ENCODE measurements around the gene LEO1.

Gene LEO1

DNA sequence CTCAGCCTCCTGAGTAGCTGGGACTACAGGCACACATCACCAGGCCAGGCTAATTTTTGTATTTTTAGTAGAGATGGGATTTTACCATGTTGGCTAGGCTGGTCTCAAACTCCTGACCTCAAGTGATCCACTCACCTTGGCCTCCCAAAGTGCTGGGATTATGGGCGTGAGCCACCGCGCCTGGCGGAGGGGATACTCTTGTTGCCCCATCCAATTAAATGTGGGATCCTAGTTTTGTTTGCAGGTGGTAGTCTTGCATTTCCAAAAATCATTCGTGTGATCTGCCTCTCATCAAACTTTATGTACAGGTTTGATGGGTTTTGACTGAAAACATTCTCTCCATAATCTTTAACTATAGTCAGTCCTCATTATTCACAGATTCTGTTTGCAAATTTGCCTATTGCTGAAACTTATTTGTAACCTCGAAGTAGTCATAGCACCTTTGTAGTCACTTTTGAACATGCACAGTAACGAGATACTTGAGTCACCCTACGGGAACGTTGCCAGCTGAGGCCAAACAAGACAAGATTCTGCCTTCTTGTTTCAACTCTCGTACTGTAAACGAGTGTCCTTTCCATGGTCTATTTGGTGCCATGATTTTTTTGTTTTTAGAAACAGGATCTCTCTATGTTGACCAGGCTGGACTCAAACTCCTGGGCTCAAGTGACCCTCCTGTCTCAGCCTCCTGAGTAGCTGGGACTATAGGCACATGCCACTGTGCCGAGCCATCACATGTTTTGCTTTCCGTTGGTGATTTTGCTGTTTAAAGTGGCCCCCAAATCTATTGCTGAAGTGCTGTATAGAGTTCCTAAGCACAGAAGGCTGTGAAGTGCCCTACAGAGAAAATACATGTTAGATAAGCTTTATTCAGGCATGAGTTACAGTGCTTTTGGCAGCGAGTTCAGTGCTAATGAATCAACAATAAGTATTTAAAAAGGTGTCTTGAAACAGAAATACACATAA, 39.3 kb upstream of the LEO1 start:
- TF ChIP-seq, protein P1, sequence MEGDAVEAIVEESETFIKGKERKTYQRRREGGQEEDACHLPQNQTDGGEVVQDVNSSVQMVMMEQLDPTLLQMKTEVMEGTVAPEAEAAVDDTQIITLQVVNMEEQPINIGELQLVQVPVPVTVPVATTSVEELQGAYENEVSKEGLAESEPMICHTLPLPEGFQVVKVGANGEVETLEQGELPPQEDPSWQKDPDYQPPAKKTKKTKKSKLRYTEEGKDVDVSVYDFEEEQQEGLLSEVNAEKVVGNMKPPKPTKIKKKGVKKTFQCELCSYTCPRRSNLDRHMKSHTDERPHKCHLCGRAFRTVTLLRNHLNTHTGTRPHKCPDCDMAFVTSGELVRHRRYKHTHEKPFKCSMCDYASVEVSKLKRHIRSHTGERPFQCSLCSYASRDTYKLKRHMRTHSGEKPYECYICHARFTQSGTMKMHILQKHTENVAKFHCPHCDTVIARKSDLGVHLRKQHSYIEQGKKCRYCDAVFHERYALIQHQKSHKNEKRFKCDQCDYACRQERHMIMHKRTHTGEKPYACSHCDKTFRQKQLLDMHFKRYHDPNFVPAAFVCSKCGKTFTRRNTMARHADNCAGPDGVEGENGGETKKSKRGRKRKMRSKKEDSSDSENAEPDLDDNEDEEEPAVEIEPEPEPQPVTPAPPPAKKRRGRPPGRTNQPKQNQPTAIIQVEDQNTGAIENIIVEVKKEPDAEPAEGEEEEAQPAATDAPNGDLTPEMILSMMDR (conservative IDR thresholded peaks at IDR 0.05; ENCODE audit: control insufficient read depth, insufficient read depth, low read depth, low read length), result no peak
- no peak overlapping the region for H3K4me3 ChIP-seq (ENCODE audit: control insufficient read depth, low read depth, low read length)
- DNase-seq (ENCODE audit: low read depth), result peak; percentile 97

DNA sequence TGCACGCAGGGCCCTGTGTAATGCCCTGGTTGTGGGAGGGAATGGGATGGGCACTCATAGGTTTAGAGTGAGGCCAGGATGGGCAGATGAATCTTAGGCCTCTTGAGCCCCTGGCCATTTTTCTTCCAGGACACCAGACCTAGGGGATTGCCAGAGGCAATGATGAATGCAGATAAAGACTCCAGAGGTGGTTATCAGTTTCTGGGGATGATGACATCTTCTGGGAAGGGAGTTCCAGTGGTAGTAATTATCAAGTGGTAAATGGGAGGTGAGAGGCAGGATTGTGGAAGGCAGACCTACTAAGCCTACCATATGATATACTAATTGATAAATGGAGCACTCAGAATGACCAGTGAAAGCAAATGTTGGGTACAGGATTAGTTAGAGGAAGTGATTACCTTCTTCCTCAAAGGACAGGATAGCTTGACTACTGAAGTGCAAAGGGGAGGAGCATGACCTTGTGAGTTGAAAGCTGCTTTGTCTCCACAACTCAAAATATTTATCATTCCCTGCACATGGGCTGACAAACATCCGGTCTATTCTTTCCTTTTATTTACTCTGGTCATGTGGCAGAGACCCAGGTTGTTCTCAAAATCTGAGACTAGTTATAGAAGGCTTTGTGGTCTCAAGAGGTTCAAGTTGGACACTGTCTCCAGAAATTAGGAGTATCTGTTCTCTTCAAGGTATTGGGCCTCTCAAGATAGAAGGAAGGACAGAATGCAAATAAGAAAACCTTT, 37.3 kb upstream of the LEO1 start:
- TF ChIP-seq, protein P1 (conservative IDR thresholded peaks at IDR 0.05; ENCODE audit: control insufficient read depth, insufficient read depth, low read depth, low read length), result no peak
- no peak for DNase-seq (ENCODE audit: low read depth)
- H3K4me3 ChIP-seq (ENCODE audit: control insufficient read depth, low read depth, low read length), result no peak overlapping the region

DNA sequence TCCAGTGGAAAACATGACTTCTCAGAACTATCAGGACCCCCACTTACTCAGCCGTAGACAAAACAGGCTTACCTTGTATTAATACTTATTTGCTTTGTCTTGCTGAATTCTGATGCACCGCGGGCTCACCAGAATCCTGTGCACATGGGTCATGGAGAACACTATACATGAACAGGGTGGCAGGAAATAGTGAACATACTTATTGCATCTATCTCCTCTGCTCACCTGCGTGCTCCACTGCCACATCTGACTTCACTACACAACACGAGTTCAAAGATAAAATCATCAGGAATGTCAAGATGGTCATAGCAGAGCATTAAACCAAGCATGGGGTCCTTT, 36.8 kb upstream of the LEO1 start:
- no peak overlapping the region for H3K4me3 ChIP-seq (ENCODE audit: control insufficient read depth, low read depth, low read length)
- TF ChIP-seq, protein P1 (conservative IDR thresholded peaks at IDR 0.05; ENCODE audit: control insufficient read depth, insufficient read depth, low read depth, low read length), result no peak
- DNase-seq (ENCODE audit: low read depth), result no peak

DNA sequence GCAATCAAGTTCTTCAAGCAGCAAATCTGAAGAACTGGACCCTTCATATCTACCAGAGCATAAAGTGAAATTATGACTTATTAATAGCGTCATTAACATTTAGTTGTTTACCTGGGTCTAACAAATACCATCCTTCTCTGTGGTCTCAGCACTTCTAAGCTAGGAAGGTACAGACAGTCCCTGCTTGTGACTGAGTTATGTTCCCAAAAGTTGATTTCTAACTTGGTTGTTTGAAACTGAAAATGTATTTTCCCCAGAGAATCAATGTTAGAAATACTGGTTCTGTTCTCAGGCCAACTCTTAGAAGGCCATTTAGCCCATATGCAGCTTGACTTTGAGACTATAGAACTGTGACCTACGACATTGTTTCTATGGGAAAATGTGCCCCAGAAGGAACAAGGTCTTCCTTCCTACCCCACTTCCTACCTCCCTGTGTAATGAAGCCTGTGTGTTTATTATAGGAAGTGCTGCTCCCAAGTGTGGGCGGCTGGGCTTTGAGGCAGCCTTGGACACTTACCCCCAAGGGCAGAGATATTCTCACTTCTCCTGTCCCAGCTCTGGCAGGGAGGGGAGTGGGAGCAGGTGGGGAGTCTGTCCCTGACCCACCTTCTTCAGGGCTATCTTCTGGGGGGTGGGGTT, 35.2 kb upstream of the LEO1 start:
- TF ChIP-seq, protein P1 (conservative IDR thresholded peaks at IDR 0.05; ENCODE audit: control insufficient read depth, insufficient read depth, low read depth, low read length), result no peak
- DNase-seq (ENCODE audit: low read depth), result no peak
- no peak overlapping the region for H3K4me3 ChIP-seq (ENCODE audit: control insufficient read depth, low read depth, low read length)

DNA sequence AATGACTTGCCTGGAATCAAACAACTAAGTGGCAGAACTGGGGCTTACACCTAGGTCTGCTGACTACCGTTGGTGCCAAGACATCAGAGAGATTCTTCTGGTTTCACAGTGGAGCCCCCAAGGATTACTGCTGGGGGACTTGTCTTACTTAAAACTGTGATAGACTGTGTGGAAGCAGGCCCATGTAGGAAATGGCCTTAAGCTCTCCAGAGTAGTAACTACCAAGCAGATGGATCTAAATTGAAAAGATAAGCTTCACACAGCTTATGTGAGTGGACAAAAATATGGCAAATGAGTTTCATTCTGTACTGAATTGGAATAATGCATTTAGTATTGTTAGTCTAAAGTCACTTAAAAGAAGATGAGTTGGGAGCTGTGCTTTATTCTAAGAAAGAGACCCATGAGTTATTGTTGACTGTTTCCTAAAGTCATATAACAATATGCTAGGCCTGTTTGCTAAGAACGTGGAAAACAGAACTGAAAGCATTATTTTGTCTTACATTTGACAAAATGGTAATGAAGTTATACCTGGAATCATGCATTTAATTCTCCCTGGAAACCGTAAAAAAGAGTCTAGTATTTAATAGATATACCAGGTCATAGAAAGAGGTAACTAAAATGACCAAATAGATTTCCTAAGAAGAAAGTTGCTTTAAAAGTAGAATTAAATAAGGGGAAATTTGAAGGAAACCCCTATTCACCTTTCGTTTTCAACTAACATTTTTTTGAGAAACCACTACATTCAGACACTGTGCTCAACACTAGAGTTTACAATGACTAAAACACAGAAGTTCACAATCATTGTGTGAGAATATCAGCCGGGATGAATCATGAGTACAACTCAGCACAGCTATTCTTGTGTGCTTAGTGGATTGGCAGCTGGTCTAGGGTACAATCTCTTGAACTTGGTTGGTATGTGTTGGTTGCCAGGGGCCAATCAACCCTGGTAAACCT, 34.4 kb upstream of the LEO1 start:
- no peak overlapping the region for H3K4me3 ChIP-seq (ENCODE audit: control insufficient read depth, low read depth, low read length)
- peak; percentile 77 for DNase-seq (ENCODE audit: low read depth)
- TF ChIP-seq, protein P1 (conservative IDR thresholded peaks at IDR 0.05; ENCODE audit: control insufficient read depth, insufficient read depth, low read depth, low read length), result no peak

DNA sequence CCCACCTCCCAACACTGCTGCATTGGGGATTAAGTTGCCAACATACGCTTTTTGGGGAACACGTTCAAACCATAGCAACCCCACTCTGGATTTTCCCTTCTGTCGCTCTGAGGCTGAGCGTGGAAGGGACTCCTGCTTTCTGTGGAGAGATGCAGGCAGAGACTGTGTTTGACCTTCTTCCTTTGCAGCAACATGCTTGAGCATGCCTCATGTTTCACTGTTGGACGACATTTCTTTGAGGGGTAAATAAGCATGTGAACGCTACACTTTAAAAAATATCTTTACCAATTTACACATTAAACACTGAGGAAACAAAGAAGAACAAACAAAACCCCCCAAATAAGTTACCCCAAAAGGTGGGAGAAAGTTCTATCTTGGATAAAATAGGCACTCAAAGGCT, 33.2 kb upstream of the LEO1 start:
- DNase-seq (ENCODE audit: low read depth), result no peak
- TF ChIP-seq, protein P1 (conservative IDR thresholded peaks at IDR 0.05; ENCODE audit: control insufficient read depth, insufficient read depth, low read depth, low read length), result no peak
- H3K4me3 ChIP-seq (ENCODE audit: control insufficient read depth, low read depth, low read length), result no peak overlapping the region

All from fibroblast of mammary gland (primary cell).